Measurements from ENCODE around the gene SECTM1.
A peak's percentile ranks its signal among the peaks of the same experiment; 100 is the strongest.

The SECTM1 gene

DNA sequence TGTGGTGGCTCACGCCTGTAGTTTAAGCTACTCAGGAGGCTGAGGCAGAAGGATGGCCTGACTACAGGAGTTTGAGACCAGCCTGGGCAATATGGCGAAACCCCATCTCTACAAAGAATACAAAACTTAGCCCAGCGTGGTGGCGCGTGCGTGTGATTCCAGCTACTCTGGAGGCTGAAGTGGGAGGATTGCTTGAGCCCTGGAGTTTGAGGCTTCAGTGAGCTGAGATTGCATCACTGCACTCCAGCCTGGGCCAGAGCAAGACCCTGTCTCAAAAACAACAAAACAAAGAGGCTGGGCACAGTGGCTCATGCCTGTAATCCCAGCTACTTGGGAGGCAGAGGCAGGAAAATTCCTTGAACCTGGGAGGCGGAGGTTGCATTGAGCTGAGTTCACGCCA lies 53.0 kb downstream of the SECTM1 start:
- no peak for DNase-seq (ENCODE audit: low spot score)

DNA sequence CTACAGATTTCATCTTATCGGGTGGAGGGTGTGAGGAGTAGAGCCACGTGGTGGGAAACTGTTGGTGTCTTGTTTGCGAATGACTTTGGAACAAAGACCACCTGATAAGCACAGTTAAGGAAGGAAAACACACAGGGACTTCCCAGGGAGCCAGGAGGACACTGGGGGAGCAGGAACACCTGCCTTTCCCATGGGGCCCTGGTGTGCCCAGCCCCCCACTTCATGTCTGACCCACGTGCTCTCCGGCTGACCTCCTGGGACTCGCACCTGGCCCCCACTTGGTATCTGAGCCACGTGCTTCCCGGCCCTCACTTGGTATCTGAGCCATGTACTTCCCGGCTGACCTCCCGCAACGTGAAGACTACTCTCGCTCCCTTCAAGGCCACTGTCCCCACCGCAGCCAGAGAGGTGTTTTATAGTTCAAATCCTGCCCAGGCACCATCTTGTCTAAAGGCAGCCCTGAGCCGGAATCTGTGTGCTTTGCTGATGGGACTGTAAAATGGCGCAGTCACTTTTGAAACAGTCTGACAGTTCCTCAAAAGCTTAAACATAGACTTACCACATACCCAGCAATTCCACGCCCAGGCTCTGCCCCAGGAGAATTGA lies 54.7 kb downstream of the SECTM1 start:
- no peak for DNase-seq (ENCODE audit: low spot score)

DNA sequence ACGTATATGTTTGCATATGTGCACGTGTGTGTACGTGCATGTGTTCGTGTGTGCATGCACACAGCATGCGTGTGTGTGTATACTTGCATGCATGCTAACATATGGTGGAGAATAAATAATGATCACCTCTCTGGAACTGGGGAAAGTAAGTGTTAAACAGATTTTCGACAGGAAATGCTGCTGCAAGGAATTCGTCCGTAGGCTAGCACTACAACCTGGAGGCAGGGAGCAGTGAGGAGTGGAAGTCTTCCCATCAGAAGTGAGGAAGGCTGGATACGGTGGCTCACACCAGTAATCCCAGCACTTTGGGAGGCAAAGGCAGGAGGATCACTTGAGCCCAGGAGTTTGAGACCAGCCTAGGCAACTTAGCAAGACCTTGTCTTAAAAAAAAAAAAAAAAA lies 55.3 kb downstream of the SECTM1 start:
- no peak for DNase-seq (ENCODE audit: low spot score)

DNA sequence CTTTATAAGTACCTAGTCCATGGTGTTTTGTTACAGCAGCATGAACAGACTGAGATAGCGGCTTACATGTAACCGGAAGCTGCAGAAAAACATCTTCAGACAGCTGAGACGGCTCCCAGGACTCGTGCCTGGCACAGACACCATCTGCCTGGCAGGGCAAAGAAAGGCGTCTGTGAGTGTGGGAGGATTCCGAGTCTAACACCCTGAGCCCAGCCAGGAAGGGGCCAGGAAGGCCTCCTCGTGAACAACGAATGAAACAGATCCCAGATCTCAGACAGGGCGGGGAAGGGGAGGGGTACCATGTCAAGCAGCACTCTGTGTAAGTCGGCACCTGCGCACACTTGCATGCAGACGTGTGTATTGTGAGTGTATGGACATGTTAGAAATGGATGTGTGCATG lies 55.7 kb downstream of the SECTM1 start:
- no peak for DNase-seq (ENCODE audit: low spot score)

DNA sequence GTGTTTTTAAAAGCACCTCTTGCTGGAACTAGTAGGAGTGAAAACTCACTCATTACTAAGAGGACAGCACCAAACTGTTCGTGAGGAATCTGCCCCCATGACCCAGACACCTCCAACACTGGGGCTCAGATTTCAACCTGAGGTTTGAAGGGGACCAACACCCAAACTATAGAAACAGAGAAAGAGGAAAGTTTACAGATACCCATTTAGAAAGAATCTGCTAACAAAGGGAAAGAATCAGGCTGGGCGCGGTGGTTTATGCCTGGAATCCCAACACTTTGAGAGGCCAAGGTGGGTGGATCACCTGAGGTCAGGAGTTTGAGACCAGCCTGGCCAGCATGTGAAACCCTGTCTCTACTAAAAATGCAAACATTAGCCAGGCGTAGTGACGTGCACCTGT lies 56.6 kb downstream of the SECTM1 start:
- no peak for DNase-seq (ENCODE audit: low spot score)

DNA sequence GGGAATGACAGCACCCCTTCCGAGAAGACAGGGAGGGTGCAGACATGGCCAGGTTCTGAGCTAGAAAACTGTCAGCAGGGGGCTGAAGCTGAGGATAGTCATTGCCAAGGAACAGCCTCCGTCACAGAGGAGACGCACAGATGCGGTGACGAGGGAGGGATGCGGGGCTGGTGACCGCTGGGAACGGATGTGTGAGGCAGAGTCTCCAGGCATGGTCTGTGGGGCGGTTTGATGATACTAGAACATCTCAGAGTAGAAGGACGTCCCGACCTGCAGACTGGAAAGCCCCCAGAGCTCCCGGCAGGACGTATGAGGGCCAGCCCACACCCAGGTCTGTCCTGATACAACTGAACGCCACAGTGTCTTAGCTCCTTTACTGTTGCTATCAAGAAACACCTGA lies 58.2 kb downstream of the SECTM1 start:
- no peak for DNase-seq (ENCODE audit: low spot score)

DNA sequence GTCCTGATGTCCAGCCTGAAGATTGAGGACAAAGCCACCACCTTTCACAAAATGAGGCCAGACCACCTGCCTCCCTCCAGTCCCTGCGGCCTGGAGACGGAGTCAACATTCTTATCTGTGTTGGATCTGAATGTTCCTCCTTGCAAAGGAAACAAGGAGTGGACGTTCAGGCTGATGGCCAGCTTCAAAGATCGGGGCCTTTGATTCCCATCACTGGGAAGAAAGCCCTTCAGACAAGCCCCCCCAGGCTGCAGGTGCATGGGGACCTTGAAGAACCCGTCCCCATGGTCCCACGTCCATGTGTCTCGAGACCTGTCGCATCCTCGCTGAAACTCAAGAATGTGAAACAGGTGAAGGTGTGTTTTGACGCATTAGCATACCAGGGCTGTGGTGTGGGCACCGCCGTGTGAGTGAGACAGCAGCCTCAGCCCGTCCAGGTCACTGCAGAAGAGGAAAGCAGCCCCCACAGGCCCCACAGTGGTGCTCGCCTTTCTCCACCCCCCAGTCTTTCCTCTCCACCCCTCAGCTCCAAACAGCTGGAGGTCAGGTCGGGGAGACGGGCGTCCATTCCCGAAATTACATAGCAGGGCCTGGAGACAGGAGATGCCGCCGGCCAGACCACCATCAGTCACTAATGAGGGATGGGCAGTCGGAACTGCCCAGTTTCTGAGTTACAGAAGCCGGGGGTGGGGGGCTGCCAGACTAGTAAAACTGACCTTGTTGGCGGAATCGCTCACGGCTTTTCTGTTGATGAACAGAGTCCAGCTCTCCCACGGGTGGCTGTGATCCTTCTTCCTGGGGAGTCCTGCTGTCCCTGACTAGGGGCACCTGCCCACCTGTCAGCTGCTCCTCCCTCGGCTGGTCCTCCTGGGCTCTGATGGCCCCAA lies 59.2 kb downstream of the SECTM1 start:
- DNase-seq (ENCODE audit: low spot score) = no peak

DNA sequence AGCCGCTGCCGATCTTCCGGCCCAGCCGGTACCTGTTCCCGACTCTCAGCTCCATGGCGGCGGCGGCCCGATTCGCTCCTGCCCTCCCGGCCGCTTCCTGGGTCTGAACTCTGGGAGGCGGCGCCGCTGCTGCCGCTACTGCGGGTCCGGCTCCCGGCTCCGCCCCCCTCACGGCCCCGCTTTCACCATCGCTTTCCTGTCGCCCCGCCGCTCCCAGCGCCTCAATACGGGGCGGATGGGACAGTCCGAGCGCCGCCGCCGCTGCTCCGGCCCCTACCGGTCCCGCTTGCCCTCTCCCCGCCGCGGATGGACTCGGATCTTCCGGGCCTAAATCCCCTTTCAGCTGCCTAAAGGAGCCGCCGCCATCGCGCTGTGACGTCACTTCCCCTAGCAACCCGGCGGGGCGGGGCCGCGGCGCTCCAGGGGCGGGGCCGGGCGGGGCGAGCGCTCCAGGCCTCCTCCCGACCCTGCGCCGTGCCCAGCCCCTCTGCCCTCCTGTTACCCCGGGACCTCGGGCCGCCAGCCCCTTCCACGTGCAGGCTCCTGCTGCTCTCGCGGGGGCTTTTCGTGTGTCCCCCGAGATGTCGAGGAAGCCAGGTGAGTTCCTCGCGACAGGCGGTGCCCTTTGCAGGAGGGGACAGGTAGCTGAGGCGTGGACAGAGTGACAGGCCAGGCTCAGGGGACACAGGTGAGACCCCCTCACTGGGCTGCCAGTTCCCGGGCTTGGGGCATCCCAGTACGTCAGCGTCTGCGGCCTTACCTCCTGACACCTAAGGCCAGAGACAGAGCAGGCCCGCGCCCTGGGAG lies 60.0 kb downstream of the SECTM1 start, which contains the start of gene CSNK1D:
CSNK1D (minus strand) TSS at position 374 of the 807 bp plus-strand sequence; CDS start at position 55, 319 bp downstream.
- DNase-seq (ENCODE audit: low spot score) = peak; percentile 87

DNA sequence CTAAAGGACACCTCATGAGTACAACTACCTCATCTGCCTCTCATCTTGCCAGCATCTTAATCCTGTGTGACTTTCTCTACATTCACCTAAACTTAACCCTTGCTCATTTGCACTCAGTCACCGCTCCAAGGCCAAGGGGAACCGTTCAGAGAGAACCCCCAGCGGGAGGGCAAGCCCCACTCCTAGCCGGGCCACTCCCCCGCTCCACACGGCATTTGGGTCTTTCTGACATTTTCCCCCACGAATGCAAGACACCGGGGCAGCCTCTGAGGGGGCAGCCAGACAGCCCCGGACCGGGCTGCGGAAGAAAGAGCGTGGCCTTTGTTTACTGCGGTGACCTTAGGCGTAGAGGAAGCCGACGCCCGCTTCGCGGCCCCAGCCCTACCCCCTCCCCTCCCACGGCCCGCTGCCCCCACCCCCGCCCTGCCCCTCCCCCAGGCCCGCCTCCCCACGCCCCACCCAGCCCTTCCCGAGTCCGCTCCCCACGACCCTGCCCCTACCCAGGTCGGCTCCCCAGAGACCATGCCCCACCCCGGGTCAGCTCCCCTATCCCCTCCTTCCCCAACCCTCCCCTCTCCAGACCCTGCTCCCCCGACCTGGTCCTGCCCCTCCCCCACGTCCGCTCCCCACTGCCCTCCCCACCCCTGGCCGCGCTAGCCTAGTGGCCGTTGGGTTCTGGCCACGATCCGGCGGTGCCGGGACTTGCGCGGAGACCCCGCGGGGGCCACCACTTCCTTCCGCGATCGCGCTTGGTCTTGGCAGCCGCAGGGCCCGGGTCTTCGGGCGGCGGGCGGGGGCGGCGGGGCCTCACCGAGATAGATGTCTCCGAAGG lies 60.9 kb downstream of the SECTM1 start:
- DNase-seq (ENCODE audit: low spot score) = no peak

DNA sequence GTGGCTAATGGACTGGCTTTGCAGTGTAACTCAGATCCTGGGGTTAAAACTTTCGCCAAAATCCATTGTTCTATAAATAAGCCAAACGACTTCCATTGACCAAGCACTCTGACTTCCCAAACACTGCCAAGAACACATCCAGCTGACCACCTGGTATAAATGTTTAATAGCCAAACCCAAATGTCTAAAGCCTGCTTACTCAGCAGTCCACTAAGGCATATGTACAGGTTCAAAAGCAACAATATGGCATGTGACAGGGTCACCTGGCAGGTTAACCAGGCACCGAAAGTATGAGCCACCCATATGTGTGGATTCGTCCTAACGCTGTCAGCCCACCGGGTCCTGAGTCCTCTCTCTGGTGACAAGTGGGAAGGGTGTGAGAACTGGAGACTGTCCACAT lies 62.2 kb downstream of the SECTM1 start:
- DNase-seq (ENCODE audit: low spot score) = no peak
